DOHH2 (cell line): ENCODE measurements around the gene GOLT1B.

Experiments used
- H3F3A ChIP-seq: fragments of 200-600 bp; sonication (generic), shearing (Covaris generic); 2 replicates; pipeline ENCODE4 v1.6.0; 2016; ENCODE audit warnings: antibody characterized with exemption, mild to moderate bottlenecking; ENCODE audit not compliant: control insufficient read depth, insufficient read depth
- H3K27ac ChIP-seq: fragments of 200-600 bp; sonication (generic); 2 replicates; pipeline ENCODE4 v1.5.1; 2014; ENCODE audit warnings: low read depth, mild to moderate bottlenecking, low read length, moderate library complexity
- H3K27me3 ChIP-seq: fragments of 200-600 bp; sonication (generic); 2 replicates; pipeline ENCODE4 v1.6.1; 2014; ENCODE audit warnings: mild to moderate bottlenecking, low read length, mixed read lengths; ENCODE audit not compliant: control insufficient read depth
- H3K36me3 ChIP-seq: fragments of 200-600 bp; sonication (generic); 2 replicates; pipeline ENCODE4 v1.6.1; 2014; ENCODE audit warnings: mild to moderate bottlenecking, low read length, moderate library complexity, mixed read lengths; ENCODE audit not compliant: control insufficient read depth
- H3K4me1 ChIP-seq: fragments of 200-600 bp; sonication (generic); 2 replicates; pipeline ENCODE4 v1.6.1; 2014; ENCODE audit warnings: mild to moderate bottlenecking, low read length, mixed read lengths; ENCODE audit not compliant: control insufficient read depth
- H3K4me2 ChIP-seq: fragments of 200-600 bp; sonication (generic); 2 replicates; pipeline ENCODE4 v1.6.0; 2014; ENCODE audit warnings: mild to moderate bottlenecking, low read length, moderate library complexity
- H3K4me3 ChIP-seq: fragments of 200-600 bp; sonication (generic); 2 replicates; pipeline ENCODE4 v1.5.1; 2014; ENCODE audit warnings: mild to moderate bottlenecking, low read length, mixed read lengths
- H3K79me2 ChIP-seq: fragments of 200-600 bp; sonication (generic); 2 replicates; pipeline ENCODE4 v1.6.1; 2014; ENCODE audit warnings: mild to moderate bottlenecking, low read length, mixed read lengths; ENCODE audit not compliant: control insufficient read depth
- H3K9me2 ChIP-seq: fragments of 200-600 bp; sonication (generic); replicated peaks from 2 replicates; pipeline ENCODE4 v1.6.1; 2014; ENCODE audit warnings: mild to moderate bottlenecking, low read length, mixed read lengths; ENCODE audit not compliant: control insufficient read depth
- H3K9me3 ChIP-seq: fragments of 200-600 bp; sonication (generic); 2 replicates; pipeline ENCODE4 v1.6.1; 2014; ENCODE audit warnings: antibody characterized with exemption, low read length, mixed read lengths; ENCODE audit not compliant: control insufficient read depth, insufficient read depth
- H4K20me1 ChIP-seq: fragments of 200-600 bp; sonication (generic); 2 replicates; pipeline ENCODE4 v1.6.0; 2014; ENCODE audit warnings: low read depth, mild to moderate bottlenecking, antibody characterized with exemption, low read length, moderate library complexity; ENCODE audit not compliant: control insufficient read depth, insufficient read depth
- EZH2phosphoT487 ChIP-seq: fragments of 200-600 bp; sonication (generic); IDR thresholded peaks from 2 replicates; pipeline ENCODE4 v1.6.1; 2017; ENCODE audit warnings: borderline replicate concordance, mild to moderate bottlenecking, antibody characterized with exemption, low read length, moderate library complexity, mixed read lengths
- TF ChIP-seq, protein P1 (sequence below): fragments of 200-600 bp; sonication (generic); IDR thresholded peaks from one replicate; pipeline ENCODE4 v1.5.1; 2014; ENCODE audit warnings: antibody characterized with exemption, mild to moderate bottlenecking, low read depth, low read length; ENCODE audit not compliant: poor library complexity, severe bottlenecking

The GOLT1B gene

DNA sequence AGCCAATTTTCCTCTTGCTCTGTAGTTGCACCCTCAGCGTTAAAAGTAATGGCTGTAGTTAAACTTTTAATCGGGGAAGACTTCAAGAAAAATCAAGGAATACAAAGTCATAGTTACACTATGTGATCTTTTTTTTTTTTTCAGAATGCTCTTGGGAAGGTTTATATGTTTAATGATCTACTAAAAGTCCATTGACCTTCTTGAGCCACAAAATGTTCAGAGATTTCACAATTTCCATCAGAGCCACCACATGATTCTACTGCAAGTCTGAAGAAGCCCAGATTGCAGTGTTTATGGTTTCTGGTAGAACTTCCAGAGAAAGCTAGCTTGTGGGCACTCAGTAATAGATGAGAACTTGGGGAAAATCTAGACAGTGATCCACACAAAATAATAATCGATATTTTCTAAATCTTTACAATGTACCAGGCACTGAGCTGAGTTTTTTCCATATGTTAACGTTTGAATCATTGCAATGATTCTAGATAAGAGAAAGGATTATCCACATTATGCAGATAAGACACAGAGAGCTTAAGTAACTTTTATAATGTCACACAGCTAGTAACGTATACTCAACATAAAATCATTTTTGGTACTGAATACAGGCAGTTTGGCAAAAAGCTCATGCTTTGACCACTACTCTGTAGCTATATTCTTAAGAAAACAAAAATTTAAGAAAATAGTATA is 64.8 kb downstream of the GOLT1B start:
- no peaks in the 10 kb centered on the region for H3K79me2 ChIP-seq
- no peaks in the 10 kb centered on the region for H3K27me3 ChIP-seq
- TF ChIP-seq EZH2phosphoT487: no peak
- TF ChIP-seq, protein P1, sequence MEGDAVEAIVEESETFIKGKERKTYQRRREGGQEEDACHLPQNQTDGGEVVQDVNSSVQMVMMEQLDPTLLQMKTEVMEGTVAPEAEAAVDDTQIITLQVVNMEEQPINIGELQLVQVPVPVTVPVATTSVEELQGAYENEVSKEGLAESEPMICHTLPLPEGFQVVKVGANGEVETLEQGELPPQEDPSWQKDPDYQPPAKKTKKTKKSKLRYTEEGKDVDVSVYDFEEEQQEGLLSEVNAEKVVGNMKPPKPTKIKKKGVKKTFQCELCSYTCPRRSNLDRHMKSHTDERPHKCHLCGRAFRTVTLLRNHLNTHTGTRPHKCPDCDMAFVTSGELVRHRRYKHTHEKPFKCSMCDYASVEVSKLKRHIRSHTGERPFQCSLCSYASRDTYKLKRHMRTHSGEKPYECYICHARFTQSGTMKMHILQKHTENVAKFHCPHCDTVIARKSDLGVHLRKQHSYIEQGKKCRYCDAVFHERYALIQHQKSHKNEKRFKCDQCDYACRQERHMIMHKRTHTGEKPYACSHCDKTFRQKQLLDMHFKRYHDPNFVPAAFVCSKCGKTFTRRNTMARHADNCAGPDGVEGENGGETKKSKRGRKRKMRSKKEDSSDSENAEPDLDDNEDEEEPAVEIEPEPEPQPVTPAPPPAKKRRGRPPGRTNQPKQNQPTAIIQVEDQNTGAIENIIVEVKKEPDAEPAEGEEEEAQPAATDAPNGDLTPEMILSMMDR: no peak
- H3F3A ChIP-seq: no peaks in the 10 kb centered on the region
- no peak overlapping the region for H3K4me3 ChIP-seq
- no peaks in the 10 kb centered on the region for H4K20me1 ChIP-seq
- H3K27ac ChIP-seq: no peak overlapping the region
- no peak overlapping the region for H3K4me2 ChIP-seq
- no peaks in the 10 kb centered on the region for H3K9me3 ChIP-seq
- no peaks in the 10 kb centered on the region for H3K4me1 ChIP-seq
- no peaks in the 10 kb centered on the region for H3K9me2 ChIP-seq
- no peaks in the 10 kb centered on the region for H3K36me3 ChIP-seq

DNA sequence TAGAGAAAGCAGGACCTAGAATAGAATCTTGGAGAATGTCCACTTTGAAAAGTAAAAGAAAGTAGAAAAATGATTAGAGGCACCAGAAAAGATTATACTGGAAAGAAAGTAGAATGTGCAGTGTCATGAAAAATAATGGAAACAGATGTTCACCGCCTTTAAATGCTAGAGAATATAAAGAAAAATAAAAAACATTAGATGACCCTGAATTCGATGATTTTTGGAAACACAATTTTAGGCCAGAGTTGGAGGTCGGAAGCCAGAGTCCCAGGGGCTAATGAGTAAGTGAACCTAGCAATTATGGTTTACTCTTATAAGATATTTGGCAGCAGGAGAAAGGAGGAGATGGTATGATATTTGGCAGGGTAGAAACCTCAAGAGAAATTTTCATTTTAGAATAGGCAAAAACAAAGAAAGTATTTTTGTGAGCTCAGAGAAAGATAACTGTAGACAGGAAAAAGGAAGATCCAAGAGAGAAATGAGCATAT is 65.4 kb downstream of the GOLT1B start:
- Histone ChIP-seq H3K79me2 (no peaks in the 10 kb centered on the region), H3K9me2 (no peaks in the 10 kb centered on the region), H3K4me3 (no peak overlapping the region), H3K27me3 (no peaks in the 10 kb centered on the region), H3K4me2 (no peak overlapping the region), H3K4me1 (no peaks in the 10 kb centered on the region), H3K36me3 (no peaks in the 10 kb centered on the region), H4K20me1 (no peaks in the 10 kb centered on the region), H3K27ac (no peak overlapping the region), H3K9me3 (no peaks in the 10 kb centered on the region), H3F3A (no peaks in the 10 kb centered on the region)
- TF ChIP-seq, protein P1: no peak
- no peak for TF ChIP-seq EZH2phosphoT487
